GM19043 (cell line): ENCODE data around the gene SURF2.
"Not testable (repeated sequence)": the region's sequence is repeated elsewhere in the genome, so short reads cannot be mapped to it uniquely, and the experiment has no call there.

Source experiments
- ATAC-seq: cut with Tn5 transposase; IDR thresholded peaks from one replicate; pipeline ENCODE4 v1.9.1; 2021; ENCODE audit warnings: low read depth; ENCODE audit not compliant: unreplicated experiment

SURF2 gene

GRCh38 chr9:133356391-133357091 is at the start of gene SURF2, which contains the start of gene SURF1:
SURF2 (plus strand) TSS chr9:133356550; CDS start chr9:133356593, 43 bp downstream.
SURF1 (minus strand) TSS chr9:133356487; CDS start chr9:133356453, 34 bp downstream.
- no peak for ATAC-seq

- no peak for ATAC-seq
Observed at GRCh38 chr9:133307301-133307700, 49.0 kb upstream of the SURF2 start.

GRCh38 chr9:133309608-133310007 is 46.7 kb upstream of the SURF2 start:
- no peak for ATAC-seq

- ATAC-seq = no peak
Observed at GRCh38 chr9:133315997-133316396, 40.4 kb upstream of the SURF2 start.

GRCh38 chr9:133317551-133317950 is 38.8 kb upstream of the SURF2 start:
- not testable (repeated sequence) for ATAC-seq

- ATAC-seq = no peak
Observed at GRCh38 chr9:133320421-133320881, 35.9 kb upstream of the SURF2 start.

GRCh38 chr9:133321411-133321935 is 34.9 kb upstream of the SURF2 start:
- ATAC-seq = no peak

GRCh38 chr9:133322701-133323100 is 33.6 kb upstream of the SURF2 start:
- no peak for ATAC-seq

- no peak for ATAC-seq
Observed at GRCh38 chr9:133323211-133323610, 33.1 kb upstream of the SURF2 start.

- ATAC-seq = no peak
Observed at GRCh38 chr9:133323991-133324703, 32.2 kb upstream of the SURF2 start.

GRCh38 chr9:133327021-133327420 is 29.3 kb upstream of the SURF2 start:
- not testable (repeated sequence) for ATAC-seq

- ATAC-seq = no peak
Observed at GRCh38 chr9:133327834-133328484, 28.4 kb upstream of the SURF2 start.

- not testable (repeated sequence) for ATAC-seq
Observed at GRCh38 chr9:133329306-133330156, 26.8 kb upstream of the SURF2 start.

GRCh38 chr9:133331221-133331620 is 25.1 kb upstream of the SURF2 start:
- ATAC-seq = no peak

GRCh38 chr9:133331641-133332380 is 24.5 kb upstream of the SURF2 start:
- no peak for ATAC-seq

- ATAC-seq = no peak
Observed at GRCh38 chr9:133332381-133332730, 24.0 kb upstream of the SURF2 start.

GRCh38 chr9:133333011-133333410 is 23.3 kb upstream of the SURF2 start:
- no peak for ATAC-seq

- no peak for ATAC-seq
Observed at GRCh38 chr9:133333566-133333965, 22.8 kb upstream of the SURF2 start.

- no peak for ATAC-seq
Observed at GRCh38 chr9:133334161-133334560, 22.2 kb upstream of the SURF2 start.

GRCh38 chr9:133334888-133335287 is 21.5 kb upstream of the SURF2 start:
- not testable (repeated sequence) for ATAC-seq
